Mucosa of descending colon (tissue), 3 donors: ENCODE data around the gene SNX1. TPM values are rescaled to one million over a fixed set of nuclear protein-coding genes. Genes with fewer than 3 reads are reported as not detected.
A peak's percentile ranks its signal among the peaks of the same experiment; 100 is the strongest.

Source experiments
- ATAC-seq: fragments of 200-7000 bp; cut with Tn5 transposase; one replicate; pipeline ENCODE4 v1.9.1; 2020; ENCODE audit warnings: mild to moderate bottlenecking, moderate library complexity
- DNase-seq, 3 donors: peaks; one replicate each; pipeline ENCODE4 v3.0.0-alpha.2; 2020
- H3K36me3 ChIP-seq: fragments of 200-600 bp; one replicate; pipeline ENCODE4 v1.8.0; 2021; ENCODE audit warnings: low read depth, mild to moderate bottlenecking
- H3K4me1 ChIP-seq: fragments of 200-600 bp; one replicate; pipeline ENCODE4 v1.8.0; 2021; ENCODE audit warnings: low read depth, mild to moderate bottlenecking
- H3K4me3 ChIP-seq: fragments of 200-600 bp; one replicate; pipeline ENCODE4 v1.8.0; 2021; ENCODE audit warnings: mild to moderate bottlenecking
- H3K9me3 ChIP-seq: fragments of 200-600 bp; one replicate; pipeline ENCODE4 v1.8.0; 2021; ENCODE audit warnings: mild to moderate bottlenecking
- CTCF ChIP-seq: fragments of 200-600 bp; IDR thresholded peaks from one replicate; pipeline ENCODE4 v1.8.0; 2022; ENCODE audit warnings: antibody characterized with exemption, mild to moderate bottlenecking
- intact Hi-C, 2 donors: fragments of 100-400 bp; cut with DNase I in 1 of 2; cut with micrococcal nuclease in 1 of 2; formaldehyde crosslinking; loops; one replicate each; pipeline versions ENCODE4 v1.11.0 to v1.11.1; 2022; cut with DNase I, micrococcal nuclease
- total RNA-seq, 3 donors: library from RNA; stranded (reverse); fragmentation: NEBNext Ultra II Directional in 2 of 3; extraction: Animal tissue kit (Norgen Biotek cat#: 25700) in 2 of 3; gene quantifications; one replicate each; pipeline versions ENCODE4 v1.2.1 to v1.2.4, GENCODE V29; 2021 to 2023
- donor health status: DM: no; HTN: no; CAD: no; lungs with moderate emphysema.
- donor health status: DM: no; HTN: no; CAD: no.
- donor health status: DM: no; HTN: yes; CAD: no.

SNX1 gene
- total RNA-seq, 3 donors from 2014 or later, result 110 to 122 (median 118) TPM

- DNase-seq, result no peak
- intact Hi-C loops, result no loop called here
- no peaks in the 10 kb centered on the region for H3K36me3 ChIP-seq
- H3K9me3 ChIP-seq, result no peaks in the 10 kb centered on the region
- H3K4me3 ChIP-seq, result no peak overlapping the region
- no peak for ATAC-seq
- no peaks in the 10 kb centered on the region for H3K4me1 ChIP-seq
- no peak for TF ChIP-seq CTCF
These were observed 35.1 kb upstream of the SNX1 start for GRCh38 chr15:64060716-64061115.

GRCh38 chr15:64066451-64066850 is 29.3 kb upstream of the SNX1 start:
- no peak for TF ChIP-seq CTCF

GRCh38 chr15:64067564-64068030 is 28.2 kb upstream of the SNX1 start:
- intact Hi-C loops, result loop anchor here in 1 of 2 donors (5.0 kb wide), 2 partner anchors 175 to 315 kb away; no protein-coding TSS in a partner anchor
- ATAC-seq (peak; percentile 84), DNase-seq (peak in 2 of 3 donors; percentile 35 to 84)
- H3K4me3 ChIP-seq, result no peak overlapping the region
- no peaks in the 10 kb centered on the region for H3K9me3 ChIP-seq
- peak; percentile 63 for TF ChIP-seq CTCF
- no peaks in the 10 kb centered on the region for H3K36me3 ChIP-seq
- H3K4me1 ChIP-seq, result peaks cover 6% of the 10 kb centered on the region

More at GRCh38 chr15:64066451-64066850, 29.3 kb upstream of the SNX1 start:
- H3K36me3 ChIP-seq, result no peaks in the 10 kb centered on the region
- intact Hi-C loops, result loop anchor here in 1 of 2 donors (5.0 kb wide), 2 partner anchors 174 to 314 kb away; no protein-coding TSS in a partner anchor
- no peaks in the 10 kb centered on the region for H3K9me3 ChIP-seq
- H3K4me3 ChIP-seq, result no peak overlapping the region
- DNase-seq (no peak), ATAC-seq (no peak)
- peaks cover 6% of the 10 kb centered on the region for H3K4me1 ChIP-seq

GRCh38 chr15:64068133-64068532 is 27.6 kb upstream of the SNX1 start:
- no peak overlapping the region for H3K4me3 ChIP-seq
- DNase-seq (no peak), ATAC-seq (no peak)
- no peaks in the 10 kb centered on the region for H3K36me3 ChIP-seq
- intact Hi-C loops, result loop anchor here in 1 of 2 donors (5.0 kb wide), 2 partner anchors 176 to 316 kb away; no protein-coding TSS in a partner anchor
- no peaks in the 10 kb centered on the region for H3K9me3 ChIP-seq
- TF ChIP-seq CTCF, result no peak
- peaks cover 7% of the 10 kb centered on the region for H3K4me1 ChIP-seq

GRCh38 chr15:64070106-64070505 is 25.7 kb upstream of the SNX1 start:
- intact Hi-C loops, result no loop called here
- ATAC-seq, result no peak
- Histone ChIP-seq H3K4me3 (no peak overlapping the region), H3K9me3 (no peaks in the 10 kb centered on the region), H3K36me3 (no peaks in the 10 kb centered on the region), H3K4me1 (peaks cover 11% of the 10 kb centered on the region)
- TF ChIP-seq CTCF, result no peak
- no peak for DNase-seq
